Measurements from ENCODE around the gene LEPROT.

- TF ChIP-seq FOXA1 (IDR thresholded peaks at IDR 0.05): no peak
- no peak for TF ChIP-seq SP1 (IDR thresholded peaks at IDR 0.05)
- TF ChIP-seq BHLHE40 (IDR thresholded peaks at IDR 0.05; ENCODE audit: borderline replicate concordance): no peak
- no peak for TF ChIP-seq FOXM1 (IDR thresholded peaks at IDR 0.05; ENCODE audit: borderline replicate concordance)
- TF ChIP-seq CTBP1 (IDR thresholded peaks at IDR 0.05; ENCODE audit: borderline replicate concordance): no peak
- TF ChIP-seq SUZ12 (IDR thresholded peaks at IDR 0.05): no peak
- no peak for TF ChIP-seq FOXK2 (IDR thresholded peaks at IDR 0.05)
- no peak for TF ChIP-seq HDGF (IDR thresholded peaks at IDR 0.05; ENCODE audit: borderline replicate concordance)
Observed at GRCh38 chr1:65429806-65430205, 9.3 kb downstream of the LEPROT start.

Data from HEK293T (cell line).